ENCODE measurements around the gene CSK.

DNA sequence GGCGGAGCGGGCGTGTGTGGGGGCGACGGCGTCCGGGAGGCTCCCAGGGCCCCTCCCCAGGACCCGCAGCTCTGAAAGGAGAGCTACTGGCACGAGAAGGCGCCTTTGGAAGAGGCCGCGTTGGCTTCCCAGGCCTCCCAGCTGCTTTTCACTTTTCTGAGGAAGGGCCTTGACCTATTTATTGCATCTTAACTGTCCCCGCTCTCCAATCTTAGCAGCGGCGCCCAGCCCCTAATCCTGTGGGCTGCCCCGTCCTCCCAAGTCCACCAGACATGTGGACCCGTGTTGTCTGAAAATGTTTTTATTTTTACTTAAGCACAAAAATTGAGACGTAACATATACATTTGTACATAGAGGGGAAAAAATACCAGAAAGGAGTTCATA is 61.6 kb downstream of the CSK start:
- TF ChIP-seq, protein P1, sequence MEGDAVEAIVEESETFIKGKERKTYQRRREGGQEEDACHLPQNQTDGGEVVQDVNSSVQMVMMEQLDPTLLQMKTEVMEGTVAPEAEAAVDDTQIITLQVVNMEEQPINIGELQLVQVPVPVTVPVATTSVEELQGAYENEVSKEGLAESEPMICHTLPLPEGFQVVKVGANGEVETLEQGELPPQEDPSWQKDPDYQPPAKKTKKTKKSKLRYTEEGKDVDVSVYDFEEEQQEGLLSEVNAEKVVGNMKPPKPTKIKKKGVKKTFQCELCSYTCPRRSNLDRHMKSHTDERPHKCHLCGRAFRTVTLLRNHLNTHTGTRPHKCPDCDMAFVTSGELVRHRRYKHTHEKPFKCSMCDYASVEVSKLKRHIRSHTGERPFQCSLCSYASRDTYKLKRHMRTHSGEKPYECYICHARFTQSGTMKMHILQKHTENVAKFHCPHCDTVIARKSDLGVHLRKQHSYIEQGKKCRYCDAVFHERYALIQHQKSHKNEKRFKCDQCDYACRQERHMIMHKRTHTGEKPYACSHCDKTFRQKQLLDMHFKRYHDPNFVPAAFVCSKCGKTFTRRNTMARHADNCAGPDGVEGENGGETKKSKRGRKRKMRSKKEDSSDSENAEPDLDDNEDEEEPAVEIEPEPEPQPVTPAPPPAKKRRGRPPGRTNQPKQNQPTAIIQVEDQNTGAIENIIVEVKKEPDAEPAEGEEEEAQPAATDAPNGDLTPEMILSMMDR (IDR thresholded peaks at IDR 0.05): no peak
- no peak for TF ChIP-seq POLR2A (IDR thresholded peaks at IDR 0.05)
